HepG2 (cell line): Measurements from ENCODE around the gene ACOT8. TPM values are rescaled to one million over a fixed set of nuclear protein-coding genes. Genes with fewer than 3 reads are reported as not detected.

Experiments
- AHR ChIP-seq: IDR thresholded peaks from 2 replicates; pipeline ENCODE4 v1.6.1; 2018; ENCODE audit warnings: missing genetic modification reagents, missing compliant biosample characterization
- MEIS1 ChIP-seq: sonication (generic); formaldehyde crosslinking; IDR thresholded peaks from 2 replicates; pipeline ENCODE4 v1.9.0; 2021; ENCODE audit warnings: mild to moderate bottlenecking, missing genetic modification reagents, moderate library complexity, borderline replicate concordance
- NFKBIZ ChIP-seq: IDR thresholded peaks from 2 replicates; pipeline ENCODE4 v1.6.1; 2018; ENCODE audit warnings: missing genetic modification reagents, missing compliant biosample characterization
- RCOR2 ChIP-seq: IDR thresholded peaks from 2 replicates; pipeline ENCODE4 v1.6.1; 2016; ENCODE audit warnings: missing biosample characterization, missing genetic modification reagents
- SP2 ChIP-seq: sonication (generic); formaldehyde crosslinking; IDR thresholded peaks from 2 replicates; pipeline ENCODE4 v1.5.1; 2020; ENCODE audit warnings: mild to moderate bottlenecking, missing genetic modification reagents
- TOE1 ChIP-seq: sonication (generic); formaldehyde crosslinking; IDR thresholded peaks from 2 replicates; pipeline ENCODE4 v1.4.0; 2020; ENCODE audit warnings: mild to moderate bottlenecking, missing genetic modification reagents
- WIZ ChIP-seq: sonication (generic); formaldehyde crosslinking; IDR thresholded peaks from 2 replicates; pipeline ENCODE4 v1.5.1; 2020; ENCODE audit warnings: mild to moderate bottlenecking, missing genetic modification reagents
- YEATS2 ChIP-seq: sonication (generic); formaldehyde crosslinking; IDR thresholded peaks from 2 replicates; pipeline ENCODE4 v1.4.0; 2020; ENCODE audit warnings: missing genetic modification reagents, borderline replicate concordance
- ZKSCAN8 ChIP-seq: IDR thresholded peaks from 2 replicates; pipeline ENCODE4 v1.6.1; 2016; ENCODE audit warnings: borderline replicate concordance, missing genetic modification reagents, missing compliant biosample characterization
- ZMYM3 ChIP-seq: sonication (generic); formaldehyde crosslinking; IDR thresholded peaks from 2 replicates; pipeline ENCODE4 v1.5.1; 2020; ENCODE audit warnings: mild to moderate bottlenecking, missing genetic modification reagents
- ZNF235 ChIP-seq: sonication (generic); formaldehyde crosslinking; IDR thresholded peaks from 2 replicates; pipeline ENCODE4 v1.8.1; 2023; ENCODE audit warnings: mild to moderate bottlenecking, missing genetic modification reagents, borderline replicate concordance
- ZNF44 ChIP-seq: sonication (generic); formaldehyde crosslinking; IDR thresholded peaks from 2 replicates; pipeline ENCODE4 v1.5.1; 2020; ENCODE audit warnings: mild to moderate bottlenecking, missing genetic modification reagents
- ZNF782 ChIP-seq: sonication (generic); formaldehyde crosslinking; IDR thresholded peaks from 2 replicates; pipeline ENCODE4 v1.4.0; 2020; ENCODE audit warnings: missing genetic modification reagents, mild to moderate bottlenecking, borderline replicate concordance
- polyA plus RNA-seq, 8 experiments: library from polyadenylated mRNA; depleted of rRNA in 3 of 8; stranded (reverse) in 7 of 8; unstranded in 1 of 8; fragments of >200 nt; fragmentation: Illumina TruSeq in 4 of 8; extraction: Trizol in 4 of 8; gene quantifications; 2 replicates each; pipeline versions ENCODE4 v1.2.1 to v1.2.3, GENCODE V29; 2011 to 2016; ENCODE audit warnings: low read depth in 4 of 8, missing spikeins in 1 of 8, mixed read lengths in 1 of 8; ENCODE audit not compliant: insufficient read depth in 1 of 8
- total RNA-seq, 5 experiments: library from RNA; depleted of rRNA; stranded (reverse); fragments of >200 nt; fragmentation: Illumina TruSeq; extraction: Trizol; gene quantifications; 2 replicates each; pipeline ENCODE4 v1.2.3, GENCODE V29; 2016; ENCODE audit warnings: low read depth in 1 of 5
- TF ChIP-seq, protein P1 (sequence below): sonication (generic); formaldehyde crosslinking; IDR thresholded peaks from 2 replicates; pipeline ENCODE4 v1.5.1; 2020; ENCODE audit warnings: missing genetic modification reagents, mild to moderate bottlenecking, borderline replicate concordance
- TF ChIP-seq, protein P2 (sequence below): sonication (generic); formaldehyde crosslinking; conservative IDR thresholded peaks from 2 replicates; pipeline ENCODE4 v1.4.0; 2020; ENCODE audit warnings: missing genetic modification reagents
- TF ChIP-seq, protein P3 (sequence below): sonication (generic); formaldehyde crosslinking; IDR thresholded peaks from 2 replicates; pipeline ENCODE4 v1.4.0; 2020; ENCODE audit warnings: low read depth, mild to moderate bottlenecking, missing genetic modification reagents
- TF ChIP-seq, protein P4 (sequence below): sonication (generic); formaldehyde crosslinking; IDR thresholded peaks from 2 replicates; pipeline ENCODE4 v1.9.0; 2021; ENCODE audit warnings: missing genetic modification reagents, borderline replicate concordance
- TF ChIP-seq, protein P5 (sequence below): sonication (generic); formaldehyde crosslinking; IDR thresholded peaks from 2 replicates; pipeline ENCODE4 v1.8.0; 2022; ENCODE audit warnings: mild to moderate bottlenecking, missing genetic modification reagents, moderate library complexity

ACOT8 gene
- total and polyA plus RNA-seq, 2 of the 13 experiments (the other 11 are each of a cell fraction or from before 2014, with no cell fraction given) = 31.4 to 45.5 TPM

DNA sequence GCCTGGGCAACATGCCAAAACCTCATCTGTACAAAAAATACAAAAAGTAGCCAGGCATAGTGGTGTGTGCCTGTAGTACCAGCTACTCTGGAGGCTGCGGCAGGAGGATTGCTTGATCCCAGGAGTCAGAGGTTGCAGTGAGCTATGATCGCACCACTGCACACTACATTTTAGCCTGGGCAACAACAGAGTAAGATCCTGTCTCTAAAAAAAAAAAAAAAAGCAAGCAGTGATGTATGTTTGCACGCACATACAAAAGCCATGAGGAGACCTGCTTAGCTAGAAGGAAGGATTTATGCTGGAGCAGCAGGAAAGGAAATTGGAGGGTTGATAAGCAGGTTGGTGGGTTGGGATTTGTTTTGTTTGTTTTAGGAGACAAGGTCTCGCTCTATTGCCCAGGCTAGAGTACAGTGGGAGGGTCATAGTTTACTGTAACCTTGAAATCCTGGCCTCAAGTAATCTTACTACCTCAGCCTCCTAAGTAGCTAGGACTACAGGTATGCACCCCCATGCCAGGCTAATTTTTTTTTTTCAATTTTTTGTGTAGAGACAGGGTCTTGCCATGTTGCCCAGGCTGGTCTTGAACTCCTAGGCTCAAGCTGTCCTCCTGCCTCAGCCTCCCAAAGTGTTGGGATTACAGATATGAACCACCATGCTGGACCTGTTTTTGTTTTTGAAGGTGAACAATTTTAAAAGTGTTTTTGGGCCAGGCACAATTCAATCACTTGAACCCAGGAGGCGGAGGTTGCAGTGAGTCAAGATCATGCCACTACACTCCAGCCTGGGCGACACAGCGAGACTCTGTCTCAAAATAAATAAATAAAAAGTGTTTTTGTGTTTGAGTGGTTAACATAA is 4.3 kb upstream of the ACOT8 start (continued):
- TF ChIP-seq, protein P1, sequence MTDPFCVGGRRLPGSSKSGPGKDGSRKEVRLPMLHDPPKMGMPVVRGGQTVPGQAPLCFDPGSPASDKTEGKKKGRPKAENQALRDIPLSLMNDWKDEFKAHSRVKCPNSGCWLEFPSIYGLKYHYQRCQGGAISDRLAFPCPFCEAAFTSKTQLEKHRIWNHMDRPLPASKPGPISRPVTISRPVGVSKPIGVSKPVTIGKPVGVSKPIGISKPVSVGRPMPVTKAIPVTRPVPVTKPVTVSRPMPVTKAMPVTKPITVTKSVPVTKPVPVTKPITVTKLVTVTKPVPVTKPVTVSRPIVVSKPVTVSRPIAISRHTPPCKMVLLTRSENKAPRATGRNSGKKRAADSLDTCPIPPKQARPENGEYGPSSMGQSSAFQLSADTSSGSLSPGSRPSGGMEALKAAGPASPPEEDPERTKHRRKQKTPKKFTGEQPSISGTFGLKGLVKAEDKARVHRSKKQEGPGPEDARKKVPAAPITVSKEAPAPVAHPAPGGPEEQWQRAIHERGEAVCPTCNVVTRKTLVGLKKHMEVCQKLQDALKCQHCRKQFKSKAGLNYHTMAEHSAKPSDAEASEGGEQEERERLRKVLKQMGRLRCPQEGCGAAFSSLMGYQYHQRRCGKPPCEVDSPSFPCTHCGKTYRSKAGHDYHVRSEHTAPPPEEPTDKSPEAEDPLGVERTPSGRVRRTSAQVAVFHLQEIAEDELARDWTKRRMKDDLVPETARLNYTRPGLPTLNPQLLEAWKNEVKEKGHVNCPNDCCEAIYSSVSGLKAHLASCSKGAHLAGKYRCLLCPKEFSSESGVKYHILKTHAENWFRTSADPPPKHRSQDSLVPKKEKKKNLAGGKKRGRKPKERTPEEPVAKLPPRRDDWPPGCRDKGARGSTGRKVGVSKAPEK (CRISPR knock-in tag) = no peak
- TF ChIP-seq RCOR2 (CRISPR knock-in tag) (no peak; the same call in 1 of the 2 replicates), SP2 (no peak), MEIS1 (CRISPR knock-in tag) (no peak), ZNF235 (no peak), ZNF782 (CRISPR knock-in tag) (peak; percentile 44; the same call in 1 of the 2 replicates), WIZ (CRISPR knock-in tag) (peak; percentile 36; the same call in 1 of the 2 replicates), TOE1 (CRISPR knock-in tag) (no peak), NFKBIZ (CRISPR knock-in tag) (no peak), ZNF44 (CRISPR knock-in tag) (no peak), ZKSCAN8 (CRISPR knock-in tag) (no peak), YEATS2 (CRISPR knock-in tag) (no peak), ZMYM3 (CRISPR knock-in tag) (peak; percentile 73; the same call in 1 of the 2 replicates), AHR (no peak)
- TF ChIP-seq, protein P2, sequence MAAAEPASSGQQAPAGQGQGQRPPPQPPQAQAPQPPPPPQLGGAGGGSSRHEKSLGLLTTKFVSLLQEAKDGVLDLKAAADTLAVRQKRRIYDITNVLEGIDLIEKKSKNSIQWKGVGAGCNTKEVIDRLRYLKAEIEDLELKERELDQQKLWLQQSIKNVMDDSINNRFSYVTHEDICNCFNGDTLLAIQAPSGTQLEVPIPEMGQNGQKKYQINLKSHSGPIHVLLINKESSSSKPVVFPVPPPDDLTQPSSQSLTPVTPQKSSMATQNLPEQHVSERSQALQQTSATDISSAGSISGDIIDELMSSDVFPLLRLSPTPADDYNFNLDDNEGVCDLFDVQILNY (CRISPR knock-in tag) = no peak
- TF ChIP-seq, protein P3, sequence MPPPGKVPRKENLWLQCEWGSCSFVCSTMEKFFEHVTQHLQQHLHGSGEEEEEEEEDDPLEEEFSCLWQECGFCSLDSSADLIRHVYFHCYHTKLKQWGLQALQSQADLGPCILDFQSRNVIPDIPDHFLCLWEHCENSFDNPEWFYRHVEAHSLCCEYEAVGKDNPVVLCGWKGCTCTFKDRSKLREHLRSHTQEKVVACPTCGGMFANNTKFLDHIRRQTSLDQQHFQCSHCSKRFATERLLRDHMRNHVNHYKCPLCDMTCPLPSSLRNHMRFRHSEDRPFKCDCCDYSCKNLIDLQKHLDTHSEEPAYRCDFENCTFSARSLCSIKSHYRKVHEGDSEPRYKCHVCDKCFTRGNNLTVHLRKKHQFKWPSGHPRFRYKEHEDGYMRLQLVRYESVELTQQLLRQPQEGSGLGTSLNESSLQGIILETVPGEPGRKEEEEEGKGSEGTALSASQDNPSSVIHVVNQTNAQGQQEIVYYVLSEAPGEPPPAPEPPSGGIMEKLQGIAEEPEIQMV (CRISPR knock-in tag) = no peak
- TF ChIP-seq, protein P4, sequence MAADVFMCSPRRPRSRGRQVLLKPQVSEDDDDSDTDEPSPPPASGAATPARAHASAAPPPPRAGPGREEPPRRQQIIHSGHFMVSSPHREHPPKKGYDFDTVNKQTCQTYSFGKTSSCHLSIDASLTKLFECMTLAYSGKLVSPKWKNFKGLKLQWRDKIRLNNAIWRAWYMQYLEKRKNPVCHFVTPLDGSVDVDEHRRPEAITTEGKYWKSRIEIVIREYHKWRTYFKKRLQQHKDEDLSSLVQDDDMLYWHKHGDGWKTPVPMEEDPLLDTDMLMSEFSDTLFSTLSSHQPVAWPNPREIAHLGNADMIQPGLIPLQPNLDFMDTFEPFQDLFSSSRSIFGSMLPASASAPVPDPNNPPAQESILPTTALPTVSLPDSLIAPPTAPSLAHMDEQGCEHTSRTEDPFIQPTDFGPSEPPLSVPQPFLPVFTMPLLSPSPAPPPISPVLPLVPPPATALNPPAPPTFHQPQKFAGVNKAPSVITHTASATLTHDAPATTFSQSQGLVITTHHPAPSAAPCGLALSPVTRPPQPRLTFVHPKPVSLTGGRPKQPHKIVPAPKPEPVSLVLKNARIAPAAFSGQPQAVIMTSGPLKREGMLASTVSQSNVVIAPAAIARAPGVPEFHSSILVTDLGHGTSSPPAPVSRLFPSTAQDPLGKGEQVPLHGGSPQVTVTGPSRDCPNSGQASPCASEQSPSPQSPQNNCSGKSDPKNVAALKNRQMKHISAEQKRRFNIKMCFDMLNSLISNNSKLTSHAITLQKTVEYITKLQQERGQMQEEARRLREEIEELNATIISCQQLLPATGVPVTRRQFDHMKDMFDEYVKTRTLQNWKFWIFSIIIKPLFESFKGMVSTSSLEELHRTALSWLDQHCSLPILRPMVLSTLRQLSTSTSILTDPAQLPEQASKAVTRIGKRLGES (CRISPR knock-in tag) = no peak
- TF ChIP-seq, protein P5, sequence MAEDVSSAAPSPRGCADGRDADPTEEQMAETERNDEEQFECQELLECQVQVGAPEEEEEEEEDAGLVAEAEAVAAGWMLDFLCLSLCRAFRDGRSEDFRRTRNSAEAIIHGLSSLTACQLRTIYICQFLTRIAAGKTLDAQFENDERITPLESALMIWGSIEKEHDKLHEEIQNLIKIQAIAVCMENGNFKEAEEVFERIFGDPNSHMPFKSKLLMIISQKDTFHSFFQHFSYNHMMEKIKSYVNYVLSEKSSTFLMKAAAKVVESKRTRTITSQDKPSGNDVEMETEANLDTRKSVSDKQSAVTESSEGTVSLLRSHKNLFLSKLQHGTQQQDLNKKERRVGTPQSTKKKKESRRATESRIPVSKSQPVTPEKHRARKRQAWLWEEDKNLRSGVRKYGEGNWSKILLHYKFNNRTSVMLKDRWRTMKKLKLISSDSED = no peak
